ENCODE data around the gene NCAPD2.

- TF ChIP-seq CTCF (IDR thresholded peaks at IDR 0.05) (no peak), POLR2A (IDR thresholded peaks at IDR 0.05) (no peak)
Observed at GRCh38 chr12:6489449-6489848, 4.5 kb upstream of the NCAPD2 start.
